Gastroesophageal sphincter (tissue), 4 donors: Measurements from ENCODE around the gene DHRSX. TPM values are rescaled to one million over a fixed set of nuclear protein-coding genes. Genes with fewer than 3 reads are reported as not detected.
A peak's percentile ranks its signal among the peaks of the same experiment; 100 is the strongest.

Experiments used
- ATAC-seq: fragments of 150-250 bp; one replicate; pipeline ENCODE4 v1.9.1; 2016; ENCODE audit warnings: mild to moderate bottlenecking, moderate library complexity
- H3K27ac ChIP-seq, 4 donors: fragments of 200-600 bp; sonication (generic) in 3 of 4; 1 replicate in 3 of 4; 2 replicates in 1 of 4; pipeline ENCODE4 v1.5.1; 2016 to 2019
- H3K27me3 ChIP-seq: fragments of 200-600 bp; sonication (generic); one replicate; pipeline ENCODE4 v1.5.1; 2019
- H3K36me3 ChIP-seq, 2 donors: fragments of 200-600 bp; sonication (generic); one replicate each; pipeline ENCODE4 v1.5.1; 2019; ENCODE audit warnings: control low read depth in 1 of 2
- H3K4me1 ChIP-seq, 3 donors: fragments of 200-600 bp; sonication (generic); 1 replicate in 2 of 3; 2 replicates in 1 of 3; pipeline ENCODE4 v1.5.1; 2016 to 2019; ENCODE audit warnings: control low read depth in 2 of 3
- H3K4me3 ChIP-seq, 2 donors: fragments of 200-600 bp; sonication (generic); one replicate each; pipeline ENCODE4 v1.5.1; 2019; ENCODE audit warnings: mild to moderate bottlenecking in 1 of 2, moderate library complexity in 1 of 2
- H3K9me3 ChIP-seq, 3 donors: fragments of 200-600 bp; sonication (generic); one replicate each; pipeline ENCODE4 v1.5.1; 2017 to 2019; ENCODE audit warnings: control low read depth in 2 of 3
- EP300 ChIP-seq: sonication (generic); formaldehyde crosslinking; IDR thresholded peaks from one replicate; pipeline ENCODE4 v1.6.1; 2017; ENCODE audit warnings: antibody characterized with exemption, mild to moderate bottlenecking
- POLR2A ChIP-seq, 2 donors: fragments of 450-650 bp; IDR thresholded peaks; one replicate each; pipeline ENCODE4 v1.6.1; 2017; ENCODE audit warnings: antibody characterized with exemption in 2 of 2, mild to moderate bottlenecking in 2 of 2, moderate library complexity in 1 of 2
- POLR2AphosphoS5 ChIP-seq: sonication (generic); formaldehyde crosslinking; IDR thresholded peaks from one replicate; pipeline ENCODE4 v1.6.1; 2017; ENCODE audit warnings: antibody characterized with exemption
- WGBS, 2 donors: methylation state at CpG; one replicate each; pipeline ENCODE4 v1.1.5; 2018; ENCODE audit warnings: low coverage in 1 of 2; 5-methylcytosine and 5-hydroxymethylcytosine counted together
- total RNA-seq, 4 donors: library from RNA; depleted of rRNA; stranded (reverse); fragments of >200 nt; gene quantifications; one replicate each; pipeline ENCODE4 v1.1.0, GENCODE V29; 2016
- TF ChIP-seq, protein P1 (sequence below), 4 experiments: fragments of 200-600 bp in 2 of 4; fragments of 450-650 bp in 2 of 4; sonication (generic) in 1 of 4; IDR thresholded peaks; one replicate each; pipeline ENCODE4 v1.5.1; 2017 to 2019; ENCODE audit warnings: antibody characterized with exemption in 4 of 4, mild to moderate bottlenecking in 2 of 4, moderate library complexity in 2 of 4

DHRSX gene
- total RNA-seq, 4 donors from 2014 or later: 16.8 to 26.3 (median 21.1) TPM

DNA sequence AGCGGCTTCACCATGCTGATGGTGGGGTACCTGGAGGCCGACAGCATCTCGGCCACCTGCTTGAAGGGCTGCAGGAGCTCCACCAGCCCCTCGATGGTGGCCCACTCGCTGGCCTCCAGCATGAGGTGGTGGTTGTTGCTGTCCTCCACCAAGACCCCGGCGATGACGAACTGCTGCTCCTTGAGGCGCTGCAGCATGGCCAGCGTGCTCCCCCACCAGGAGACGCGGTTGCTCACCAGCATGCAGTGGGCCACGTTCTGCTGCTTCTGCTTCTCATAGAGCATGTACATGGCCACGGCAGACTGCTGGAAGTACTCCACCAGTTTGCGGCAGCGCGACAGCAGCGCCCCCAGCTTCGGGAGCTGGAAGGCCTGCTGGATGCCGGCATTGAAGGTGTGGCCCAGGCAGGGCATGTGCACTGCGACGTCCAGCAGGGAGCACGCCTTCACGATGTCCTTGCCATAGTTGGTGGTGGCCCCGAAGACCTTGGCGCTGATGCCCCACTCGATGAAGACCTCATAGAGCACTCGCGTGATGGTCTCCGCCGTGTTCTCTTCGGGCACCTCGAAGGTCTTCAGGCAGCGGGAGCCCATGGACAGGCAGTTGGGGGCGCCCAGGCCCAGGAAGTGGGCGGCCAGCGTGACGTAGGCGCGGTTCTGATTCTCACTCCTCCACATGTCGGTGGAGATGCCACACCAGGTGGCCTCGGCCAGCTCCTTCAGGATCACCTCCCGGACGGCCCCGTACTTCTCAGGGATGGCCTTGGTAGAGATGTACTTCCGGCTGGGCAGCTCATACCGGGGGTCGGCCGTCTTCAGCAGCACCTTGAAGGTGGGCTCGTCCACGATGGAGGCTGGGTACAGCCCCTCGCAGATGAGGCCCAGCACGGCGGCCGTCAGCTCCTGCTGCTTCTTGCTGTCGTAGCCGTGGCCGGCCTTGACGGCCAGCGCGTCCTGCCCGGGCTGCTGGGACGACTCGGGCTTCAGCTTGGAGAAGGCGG lies 11.0 kb downstream of the DHRSX start:
- no peak for ATAC-seq
- WGBS, 2 donors: 95 to 96% methylated on average over 5 to 11 of the region's 65 CpGs

DNA sequence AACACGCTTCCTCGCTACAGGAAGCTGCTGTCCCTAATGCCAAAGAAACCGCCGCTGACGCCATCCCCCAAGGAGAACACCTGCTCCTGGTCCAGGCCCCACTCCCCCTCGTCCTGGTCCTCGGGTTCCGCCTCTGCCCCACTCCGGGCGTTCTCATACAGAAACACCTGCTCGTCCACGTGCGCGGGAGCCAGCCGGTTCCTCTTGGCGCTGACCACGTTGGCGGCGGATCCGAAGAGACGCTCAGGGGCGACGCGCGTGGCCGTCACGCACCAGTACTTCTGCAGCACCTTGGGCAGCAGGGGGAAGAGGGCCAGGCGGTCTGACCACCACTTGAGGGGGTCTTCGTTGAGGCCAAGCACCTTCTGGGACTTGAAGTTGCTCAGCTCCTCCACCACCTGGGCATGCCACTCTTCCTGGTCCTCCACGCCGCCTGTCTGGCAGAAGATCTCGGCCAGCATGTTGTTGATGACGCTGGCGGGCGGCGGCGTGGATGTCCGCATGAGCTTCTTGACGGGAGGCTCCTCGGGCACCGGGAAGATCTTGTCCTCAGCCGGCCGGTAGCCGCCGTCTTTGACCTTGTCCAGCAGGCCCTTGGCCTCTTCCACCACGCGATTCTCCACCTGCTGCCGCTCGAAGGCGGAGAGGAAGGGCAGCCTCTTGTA lies 12.0 kb downstream of the DHRSX start:
- H3K9me3 ChIP-seq: no peaks in the 10 kb centered on the region
- peaks cover 0 to 60% (median 2%) of the 10 kb centered on the region in 3 donors for H3K4me1 ChIP-seq
- no peaks in the 10 kb centered on the region for H3K27me3 ChIP-seq
- WGBS, 2 donors: 93 to 100% methylated on average over 5 to 13 of the region's 50 CpGs
- TF ChIP-seq POLR2A (IDR thresholded peaks at IDR 0.05): no peak
- TF ChIP-seq POLR2AphosphoS5: no peak
- no peak for TF ChIP-seq EP300
- TF ChIP-seq, protein P1, sequence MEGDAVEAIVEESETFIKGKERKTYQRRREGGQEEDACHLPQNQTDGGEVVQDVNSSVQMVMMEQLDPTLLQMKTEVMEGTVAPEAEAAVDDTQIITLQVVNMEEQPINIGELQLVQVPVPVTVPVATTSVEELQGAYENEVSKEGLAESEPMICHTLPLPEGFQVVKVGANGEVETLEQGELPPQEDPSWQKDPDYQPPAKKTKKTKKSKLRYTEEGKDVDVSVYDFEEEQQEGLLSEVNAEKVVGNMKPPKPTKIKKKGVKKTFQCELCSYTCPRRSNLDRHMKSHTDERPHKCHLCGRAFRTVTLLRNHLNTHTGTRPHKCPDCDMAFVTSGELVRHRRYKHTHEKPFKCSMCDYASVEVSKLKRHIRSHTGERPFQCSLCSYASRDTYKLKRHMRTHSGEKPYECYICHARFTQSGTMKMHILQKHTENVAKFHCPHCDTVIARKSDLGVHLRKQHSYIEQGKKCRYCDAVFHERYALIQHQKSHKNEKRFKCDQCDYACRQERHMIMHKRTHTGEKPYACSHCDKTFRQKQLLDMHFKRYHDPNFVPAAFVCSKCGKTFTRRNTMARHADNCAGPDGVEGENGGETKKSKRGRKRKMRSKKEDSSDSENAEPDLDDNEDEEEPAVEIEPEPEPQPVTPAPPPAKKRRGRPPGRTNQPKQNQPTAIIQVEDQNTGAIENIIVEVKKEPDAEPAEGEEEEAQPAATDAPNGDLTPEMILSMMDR (IDR thresholded peaks at IDR 0.05): no peak
- peaks cover 0 to 53% of the 10 kb centered on the region in 2 donors for H3K36me3 ChIP-seq
- no peak overlapping the region for H3K4me3 ChIP-seq
- H3K27ac ChIP-seq: no peak overlapping the region
- no peak for ATAC-seq

More for the DNA sequence above, 11.0 kb downstream of the DHRSX start:
- Histone ChIP-seq H3K27me3 (no peaks in the 10 kb centered on the region), H3K4me3 (no peak overlapping the region), H3K4me1 (peaks cover 0 to 60% (median 0%) of the 10 kb centered on the region in 3 donors), H3K36me3 (peaks cover 0 to 53% of the 10 kb centered on the region in 2 donors), H3K9me3 (no peaks in the 10 kb centered on the region), H3K27ac (no peak overlapping the region)
- TF ChIP-seq EP300 (no peak), POLR2AphosphoS5 (no peak), POLR2A (IDR thresholded peaks at IDR 0.05) (no peak)
- TF ChIP-seq, protein P1 (IDR thresholded peaks at IDR 0.05): no peak

GRCh38 chrX:2487366-2487765 lies 13.4 kb downstream of the DHRSX start:
- 91 to 92% methylated on average over 6 to 11 of the region's 16 CpGs for WGBS, 2 donors
- peaks cover 0 to 53% of the 10 kb centered on the region in 2 donors for H3K36me3 ChIP-seq
- no peaks in the 10 kb centered on the region for H3K9me3 ChIP-seq
- no peak overlapping the region for H3K4me3 ChIP-seq
- ATAC-seq: no peak
- no peak overlapping the region for H3K27ac ChIP-seq
- TF ChIP-seq POLR2A (IDR thresholded peaks at IDR 0.05): no peak
- no peak for TF ChIP-seq POLR2AphosphoS5
- no peak for TF ChIP-seq EP300
- TF ChIP-seq, protein P1 (IDR thresholded peaks at IDR 0.05): no peak
- H3K4me1 ChIP-seq: peaks cover 0 to 60% (median 3%) of the 10 kb centered on the region in 3 donors
- H3K27me3 ChIP-seq: no peaks in the 10 kb centered on the region

DNA sequence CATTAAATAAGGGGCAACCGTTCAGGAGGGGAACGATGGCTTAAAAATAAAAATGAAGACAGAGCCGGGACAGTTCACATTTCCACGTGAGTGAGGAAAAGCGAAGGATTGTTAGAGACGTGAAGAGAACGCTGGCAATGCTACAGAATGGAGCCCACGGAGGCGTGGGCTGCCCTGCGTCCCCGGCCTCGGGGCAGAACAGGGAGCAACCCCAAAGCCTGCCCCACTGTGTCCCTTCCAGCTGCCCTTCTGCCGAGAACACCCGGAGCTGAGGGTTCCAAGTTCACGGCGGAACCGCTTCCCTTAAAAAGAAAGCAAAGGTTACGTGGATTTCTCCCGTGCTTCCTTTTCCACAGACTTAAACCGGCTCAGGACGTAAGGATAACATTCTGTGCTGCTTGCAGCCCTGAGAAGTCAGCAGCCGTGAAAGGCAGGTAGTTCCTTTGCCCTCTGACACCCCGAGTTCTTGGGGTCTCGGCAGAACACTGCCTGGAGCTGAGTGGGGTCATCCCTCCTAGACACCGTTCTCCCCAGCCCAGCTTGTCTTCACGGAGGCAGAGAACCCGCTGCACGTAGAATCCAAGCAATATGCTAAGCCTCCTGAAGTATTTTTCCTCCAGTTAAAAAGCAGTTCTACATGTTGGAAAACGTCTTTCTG lies 14.2 kb downstream of the DHRSX start:
- no peaks in the 10 kb centered on the region for H3K9me3 ChIP-seq
- no peak for ATAC-seq
- TF ChIP-seq POLR2AphosphoS5 (no peak), EP300 (no peak), POLR2A (IDR thresholded peaks at IDR 0.05) (no peak)
- TF ChIP-seq, protein P1 (IDR thresholded peaks at IDR 0.05): no peak
- peaks cover 0 to 46% of the 10 kb centered on the region in 2 donors for H3K36me3 ChIP-seq
- H3K27ac ChIP-seq: peak overlapping the region in 2 of 4 donors; percentile 83 to 84
- 70 to 78% methylated on average over 5 to 17 of the region's 29 CpGs for WGBS, 2 donors
- no peak overlapping the region for H3K4me3 ChIP-seq
- H3K27me3 ChIP-seq: no peaks in the 10 kb centered on the region
- H3K4me1 ChIP-seq: peaks cover 0 to 56% (median 3%) of the 10 kb centered on the region in 3 donors
